Skeletal muscle satellite cell (primary cell): Measurements from ENCODE around the gene PRR20D. TPM values are rescaled to one million over a fixed set of nuclear protein-coding genes. Genes with fewer than 3 reads are reported as not detected.
"Not testable (repeated sequence)": the region's sequence is repeated elsewhere in the genome, so short reads cannot be mapped to it uniquely, and the experiment has no call there.

ENCODE experiments used
- H3K27me3 ChIP-seq: 2 replicates; pipeline ENCODE4 v1.7.0; 2013; ENCODE audit warnings: low read length; ENCODE audit not compliant: control insufficient read depth, insufficient read depth
- H3K36me3 ChIP-seq: 2 replicates; pipeline ENCODE4 v1.7.0; 2013; ENCODE audit warnings: mild to moderate bottlenecking, control low read depth, low read length; ENCODE audit not compliant: insufficient read depth
- H3K4me1 ChIP-seq: 2 replicates; pipeline ENCODE4 v1.7.0; 2013; ENCODE audit warnings: low read length; ENCODE audit not compliant: control insufficient read depth, insufficient read depth
- H3K4me2 ChIP-seq: 2 replicates; pipeline ENCODE4 v1.7.0; 2013; ENCODE audit warnings: mild to moderate bottlenecking, low read length
- H3K4me3 ChIP-seq: 2 replicates; pipeline ENCODE4 v1.7.0; 2013; ENCODE audit warnings: low read length
- H3K9ac ChIP-seq: 2 replicates; pipeline ENCODE4 v1.7.0; 2013; ENCODE audit warnings: mild to moderate bottlenecking, low read depth, low read length, moderate library complexity
- H3K9me3 ChIP-seq: replicated peaks from 2 replicates; pipeline ENCODE4 v1.7.0; 2013; ENCODE audit warnings: mild to moderate bottlenecking, control low read depth, low read length
- total RNA-seq: library from RNA; depleted of rRNA; stranded (reverse); fragments of >200 nt; gene quantifications from 2 replicates; pipeline ENCODE4 v1.2.3, GENCODE V29; 2012; rRNA removed

PRR20D gene
- not detected in 2 replicates for total RNA-seq

- not testable (repeated sequence) for H3K9ac ChIP-seq, H3K9me3 ChIP-seq, H3K4me1 ChIP-seq, H3K4me3 ChIP-seq, H3K27me3 ChIP-seq, H3K4me2 ChIP-seq, H3K36me3 ChIP-seq
Measured at GRCh38 chr13:57160332-57160731, at the start of gene PRR20D. Gene PRR20D, plus strand, starts transcription at chr13:57160632. Its CDS starts 387 bp downstream, at chr13:57161019.

DNA sequence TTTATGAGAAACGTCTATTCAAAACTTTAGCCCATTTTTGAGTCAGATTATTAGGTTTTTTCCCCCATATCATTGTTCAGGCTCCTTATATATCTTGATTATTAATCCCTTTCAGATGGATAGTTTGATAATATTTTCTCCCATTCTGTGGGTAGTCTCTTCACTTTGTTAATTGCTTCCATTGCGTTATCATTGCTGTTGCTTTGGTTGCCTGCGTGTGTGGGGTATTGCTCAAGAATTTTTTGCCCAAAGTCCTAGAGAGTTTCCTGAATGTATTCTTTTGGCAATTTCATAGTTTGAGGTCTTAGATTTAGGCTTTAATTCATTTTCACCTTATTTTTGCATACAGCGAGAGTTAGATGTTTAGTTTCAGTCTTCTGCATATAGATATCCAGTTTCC is 45.5 kb upstream of the PRR20D start:
- Histone ChIP-seq H3K9me3 (no peaks in the 10 kb centered on the region), H3K9ac (no peak overlapping the region), H3K4me2 (no peak overlapping the region), H3K27me3 (no peaks in the 10 kb centered on the region), H3K4me3 (no peak overlapping the region), H3K4me1 (no peaks in the 10 kb centered on the region), H3K36me3 (no peaks in the 10 kb centered on the region)

- no peak overlapping the region for H3K9ac ChIP-seq
- no peaks in the 10 kb centered on the region for H3K27me3 ChIP-seq
- H3K4me2 ChIP-seq = no peak overlapping the region
- no peak overlapping the region for H3K4me3 ChIP-seq
- H3K9me3 ChIP-seq = no peaks in the 10 kb centered on the region
- H3K4me1 ChIP-seq = no peaks in the 10 kb centered on the region
- no peaks in the 10 kb centered on the region for H3K36me3 ChIP-seq
Measured at GRCh38 chr13:57123681-57124080, 36.8 kb upstream of the PRR20D start.

DNA sequence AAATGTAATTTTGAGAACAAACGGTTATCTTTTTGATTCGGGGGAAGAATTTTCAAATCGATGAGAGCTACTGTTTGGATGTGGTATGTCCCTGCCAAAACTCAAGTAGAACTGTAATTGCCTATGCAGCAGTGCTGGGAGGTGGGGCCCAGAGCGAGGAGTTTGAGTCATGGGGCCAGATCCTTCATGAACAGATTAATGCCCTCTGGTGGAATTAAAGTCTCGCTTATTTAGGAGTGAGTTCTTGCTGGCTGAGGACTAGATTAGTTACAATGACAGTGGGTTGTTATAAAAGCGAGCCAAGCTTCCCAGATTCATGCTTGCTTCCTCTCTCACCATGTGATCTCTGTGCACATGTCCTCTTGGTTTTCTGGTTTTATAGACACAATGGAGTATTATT is 31.5 kb upstream of the PRR20D start:
- no peak overlapping the region for H3K4me2 ChIP-seq
- no peak overlapping the region for H3K9ac ChIP-seq
- no peak overlapping the region for H3K4me3 ChIP-seq
- no peaks in the 10 kb centered on the region for H3K9me3 ChIP-seq
- H3K36me3 ChIP-seq = no peaks in the 10 kb centered on the region
- H3K27me3 ChIP-seq = no peaks in the 10 kb centered on the region
- no peaks in the 10 kb centered on the region for H3K4me1 ChIP-seq

GRCh38 chr13:57136093-57136492 is 24.3 kb upstream of the PRR20D start:
- no peaks in the 10 kb centered on the region for H3K36me3 ChIP-seq
- H3K4me3 ChIP-seq = no peak overlapping the region
- H3K4me1 ChIP-seq = no peaks in the 10 kb centered on the region
- peaks cover 5% of the 10 kb centered on the region for H3K9me3 ChIP-seq
- no peaks in the 10 kb centered on the region for H3K27me3 ChIP-seq
- no peak overlapping the region for H3K9ac ChIP-seq
- no peak overlapping the region for H3K4me2 ChIP-seq

DNA sequence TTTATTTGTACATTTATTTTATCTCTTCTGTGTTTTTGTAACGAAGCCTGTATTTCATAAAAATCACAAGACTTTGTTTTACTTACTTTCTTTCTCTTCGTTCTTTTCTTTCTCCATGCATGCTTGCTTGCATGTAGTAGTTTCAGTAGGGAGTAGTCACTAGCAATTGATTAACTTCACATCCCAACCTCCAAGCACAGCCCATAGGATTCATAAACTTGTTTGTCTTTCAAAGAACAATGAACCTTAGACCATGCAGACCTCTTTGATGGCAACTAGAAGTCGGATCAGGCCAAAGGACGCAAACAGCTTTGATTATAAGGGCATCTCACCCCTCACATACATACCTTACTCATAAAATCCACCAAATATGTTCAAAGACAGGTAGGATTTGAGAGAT is 22.8 kb upstream of the PRR20D start:
- no peaks in the 10 kb centered on the region for H3K36me3 ChIP-seq
- H3K9ac ChIP-seq = no peak overlapping the region
- no peak overlapping the region for H3K4me2 ChIP-seq
- no peak overlapping the region for H3K4me3 ChIP-seq
- peaks cover 5% of the 10 kb centered on the region for H3K9me3 ChIP-seq
- H3K4me1 ChIP-seq = no peaks in the 10 kb centered on the region
- H3K27me3 ChIP-seq = no peaks in the 10 kb centered on the region

DNA sequence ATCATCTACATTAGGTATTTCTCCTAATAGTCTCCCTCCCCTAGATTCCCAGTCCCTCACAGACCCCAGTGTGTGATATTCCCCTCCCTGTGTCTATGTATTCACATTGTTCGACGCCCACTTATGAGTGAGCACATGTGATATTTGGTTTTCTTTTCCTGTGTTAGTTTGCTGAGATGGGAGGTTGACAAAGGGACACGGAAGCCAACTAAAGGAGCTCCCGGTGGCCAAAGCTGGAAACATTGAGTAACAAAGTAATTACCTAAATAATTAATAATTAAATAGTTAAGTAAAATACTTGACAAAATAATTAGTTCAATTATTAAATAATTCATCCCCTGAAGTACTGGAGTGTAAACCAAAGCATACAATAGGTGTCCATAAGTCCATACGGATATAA is 21.4 kb upstream of the PRR20D start:
- Histone ChIP-seq H3K4me1 (no peaks in the 10 kb centered on the region), H3K4me3 (no peak overlapping the region), H3K27me3 (no peaks in the 10 kb centered on the region), H3K9me3 (peaks cover 5% of the 10 kb centered on the region), H3K9ac (no peak overlapping the region), H3K36me3 (no peaks in the 10 kb centered on the region), H3K4me2 (no peak overlapping the region)

GRCh38 chr13:57139781-57140180 is 20.7 kb upstream of the PRR20D start:
- not testable (repeated sequence) for H3K4me2 ChIP-seq, H3K4me1 ChIP-seq, H3K4me3 ChIP-seq, H3K9ac ChIP-seq, H3K27me3 ChIP-seq, H3K9me3 ChIP-seq, H3K36me3 ChIP-seq

DNA sequence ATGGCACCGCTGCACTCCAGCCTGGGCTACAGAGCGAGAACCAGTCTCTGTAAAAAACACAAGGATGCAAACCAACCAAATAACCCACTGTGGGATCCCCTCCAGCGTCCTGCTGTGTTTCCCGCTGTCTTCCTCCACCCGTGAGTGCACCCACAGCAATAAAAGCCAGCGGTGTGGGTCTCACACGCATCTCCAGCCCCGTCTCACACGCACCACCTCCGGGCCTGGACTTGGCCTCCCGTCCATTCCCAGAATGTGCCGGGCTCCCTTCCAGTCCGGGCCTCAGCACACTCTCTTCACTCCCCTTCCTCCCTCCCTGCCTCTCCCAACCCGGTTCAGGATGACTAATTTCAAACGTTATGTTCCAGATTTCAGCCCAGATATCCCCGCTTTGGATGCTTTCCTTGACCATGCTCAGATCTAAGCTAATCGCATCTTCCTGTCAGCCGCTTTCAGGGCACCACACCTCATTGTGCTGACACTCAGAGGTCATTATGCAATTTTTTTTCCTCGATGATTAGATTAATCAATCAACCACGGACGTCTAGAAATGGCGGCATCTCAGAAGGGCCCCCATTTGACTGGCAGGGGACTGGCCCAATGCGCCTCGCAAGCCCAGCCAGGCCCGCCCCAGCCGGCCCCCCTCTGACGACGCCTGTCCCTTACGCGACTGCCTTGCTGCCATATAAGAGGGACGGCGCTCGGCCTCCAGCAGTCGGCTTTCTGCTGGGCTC is 20.0 kb upstream of the PRR20D start, which contains the start of gene PRR20A:
TSS of gene PRR20A (plus strand) at position 684 of the 734 bp plus-strand sequence. CDS start 387 bp downstream, outside the sequence.
- H3K4me3 ChIP-seq, H3K9me3 ChIP-seq, H3K27me3 ChIP-seq, H3K4me1 ChIP-seq, H3K36me3 ChIP-seq, H3K4me2 ChIP-seq, H3K9ac ChIP-seq: not testable (repeated sequence)

GRCh38 chr13:57147188-57147587 is 13.2 kb upstream of the PRR20D start, which contains the start of gene PRR20B:
Gene PRR20B, plus strand, starts transcription at chr13:57147488. Its CDS starts 387 bp downstream, at chr13:57147875.
- H3K4me1 ChIP-seq, H3K27me3 ChIP-seq, H3K9ac ChIP-seq, H3K36me3 ChIP-seq, H3K9me3 ChIP-seq, H3K4me3 ChIP-seq, H3K4me2 ChIP-seq: not testable (repeated sequence)

DNA sequence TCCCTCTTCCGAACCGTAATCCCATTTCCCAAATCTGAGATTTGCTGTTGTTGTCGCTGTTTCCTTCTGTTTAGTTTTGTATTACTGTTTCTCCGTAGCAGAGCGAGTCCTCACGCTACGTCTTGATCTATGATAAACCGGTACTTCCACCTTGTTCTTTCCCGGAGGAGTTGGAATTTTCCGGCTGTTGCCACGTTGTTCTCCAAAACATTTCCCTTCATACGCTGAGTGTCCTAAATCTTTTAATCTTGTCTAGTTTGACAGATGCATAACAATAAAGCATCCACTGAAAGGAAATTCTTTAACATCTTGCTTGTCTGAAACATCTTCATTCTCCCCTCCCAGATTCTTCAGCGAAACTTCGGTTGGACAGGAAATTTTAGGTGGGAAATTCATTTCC is 12.3 kb upstream of the PRR20D start:
- not testable (repeated sequence) for H3K9me3 ChIP-seq, H3K4me1 ChIP-seq, H3K4me2 ChIP-seq, H3K9ac ChIP-seq, H3K27me3 ChIP-seq, H3K36me3 ChIP-seq, H3K4me3 ChIP-seq

DNA sequence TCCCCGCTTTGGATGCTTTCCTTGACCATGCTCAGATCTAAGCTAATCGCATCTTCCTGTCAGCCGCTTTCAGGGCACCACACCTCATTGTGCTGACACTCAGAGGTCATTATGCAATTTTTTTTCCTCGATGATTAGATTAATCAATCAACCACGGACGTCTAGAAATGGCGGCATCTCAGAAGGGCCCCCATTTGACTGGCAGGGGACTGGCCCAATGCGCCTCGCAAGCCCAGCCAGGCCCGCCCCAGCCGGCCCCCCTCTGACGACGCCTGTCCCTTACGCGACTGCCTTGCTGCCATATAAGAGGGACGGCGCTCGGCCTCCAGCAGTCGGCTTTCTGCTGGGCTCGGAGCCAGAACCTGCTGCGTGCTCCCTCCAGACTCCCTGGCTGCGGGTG is 6.7 kb upstream of the PRR20D start, which contains the start of gene PRR20C:
TSS of gene PRR20C (plus strand) at position 301 of the 400 bp plus-strand sequence. CDS start 387 bp downstream, outside the sequence.
- H3K4me3 ChIP-seq, H3K27me3 ChIP-seq, H3K4me1 ChIP-seq, H3K9me3 ChIP-seq, H3K9ac ChIP-seq, H3K4me2 ChIP-seq, H3K36me3 ChIP-seq: not testable (repeated sequence)
